HUES6 (cell line): Measurements from ENCODE around the gene OBSCN.

Source experiments
- H3K27ac ChIP-seq: 2 replicates; pipeline ENCODE4 v1.7.0; 2013; ENCODE audit warnings: low read depth, mild to moderate bottlenecking, low read length, inconsistent platforms
- H3K27me3 ChIP-seq: 2 replicates; pipeline ENCODE4 v1.6.1; 2013; ENCODE audit warnings: low read length; ENCODE audit not compliant: control insufficient read depth, insufficient read depth
- H3K36me3 ChIP-seq: 2 replicates; pipeline ENCODE4 v1.6.1; 2013; ENCODE audit warnings: low read length; ENCODE audit not compliant: control insufficient read depth, insufficient read depth
- H3K4me1 ChIP-seq: 2 replicates; pipeline ENCODE4 v1.6.1; 2013; ENCODE audit warnings: low read length; ENCODE audit not compliant: control insufficient read depth, insufficient read depth
- H3K4me3 ChIP-seq: 2 replicates; pipeline ENCODE4 v1.5.1; 2013; ENCODE audit warnings: low read depth, low read length
- H3K9ac ChIP-seq: one replicate; pipeline ENCODE4 v1.6.1; 2013; ENCODE audit warnings: mild to moderate bottlenecking, low read length
- H3K9me3 ChIP-seq: 2 replicates; pipeline ENCODE4 v1.6.1; 2013; ENCODE audit warnings: low read depth, low read length; ENCODE audit not compliant: control insufficient read depth, insufficient read depth

OBSCN gene

DNA sequence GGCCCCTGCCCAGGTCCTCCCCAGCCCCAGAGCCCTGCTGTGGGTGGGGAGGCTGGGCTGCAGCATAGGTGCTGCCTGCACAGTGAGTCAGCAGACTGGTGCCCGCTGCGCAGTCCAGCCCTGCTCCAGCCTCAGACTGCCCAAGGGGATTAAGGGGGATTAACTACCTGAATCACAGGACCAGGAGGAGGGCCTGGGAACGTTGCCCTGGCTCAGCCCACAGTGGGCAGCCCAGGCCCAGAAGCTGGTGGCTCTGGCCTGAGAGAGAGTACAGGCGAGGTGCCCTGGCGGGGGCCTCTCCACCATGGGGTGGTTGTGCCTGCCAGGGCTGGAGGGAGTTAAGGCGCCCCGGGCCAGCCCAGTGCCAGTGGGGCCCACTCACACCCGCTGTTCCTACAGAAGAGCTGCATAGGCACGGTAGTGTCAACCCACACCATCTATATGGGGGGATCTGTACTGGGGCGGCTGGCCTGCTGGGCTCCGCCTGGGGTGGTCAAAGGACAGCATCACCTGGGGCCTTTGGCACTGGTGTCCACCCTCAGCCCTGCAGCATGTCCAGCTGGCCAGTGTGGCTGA lies 2.3 kb downstream of the OBSCN start:
- Histone ChIP-seq H3K9me3 (no peaks in the 10 kb centered on the region), H3K4me1 (peaks cover 10% of the 10 kb centered on the region; the same call in 1 of the 2 replicates), H3K27me3 (peaks cover 16% of the 10 kb centered on the region), H3K27ac (no peak overlapping the region), H3K4me3 (no peak overlapping the region), H3K36me3 (peaks cover 5% of the 10 kb centered on the region; the same call in 1 of the 2 replicates), H3K9ac (no peak overlapping the region)

DNA sequence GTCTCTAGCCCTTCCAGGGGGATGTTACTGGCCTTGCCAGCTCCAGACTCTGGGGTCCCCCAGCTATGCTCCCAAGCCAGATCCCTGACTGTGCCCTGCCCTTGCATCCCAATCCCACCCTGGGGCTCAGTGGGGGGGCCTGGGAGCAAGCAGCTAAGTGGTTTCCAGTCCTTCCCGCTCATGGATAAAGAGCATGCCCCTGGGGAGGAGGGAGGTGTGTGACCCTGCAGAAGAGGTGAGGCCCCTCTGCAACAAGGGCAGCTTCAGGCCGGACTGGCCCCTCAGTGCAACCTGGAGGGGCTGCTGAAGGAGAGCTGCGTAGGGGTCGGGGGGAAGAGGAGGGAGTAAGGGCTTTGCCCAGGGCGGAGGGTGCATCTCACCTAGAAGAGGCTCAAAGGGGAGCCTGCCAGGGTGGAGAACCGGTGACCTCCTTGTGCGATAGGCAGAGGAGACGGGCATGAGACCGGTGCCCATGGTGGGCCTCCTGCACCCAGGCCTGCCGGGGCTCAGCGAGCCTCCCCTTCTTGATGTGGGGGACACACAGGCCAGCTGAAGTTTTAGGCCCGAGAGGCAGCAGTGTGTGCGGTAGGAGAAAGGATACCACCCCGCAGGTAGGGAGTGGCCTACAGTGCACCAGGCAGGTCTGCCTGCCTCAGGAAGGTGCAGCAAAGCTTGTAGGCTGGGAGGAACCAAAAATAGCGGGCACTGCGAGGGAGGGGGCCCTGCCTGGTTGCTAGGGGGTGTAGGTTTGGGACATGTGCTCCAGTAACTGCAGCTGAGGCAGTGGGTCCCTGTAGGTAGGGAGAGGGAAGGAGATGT lies 3.1 kb downstream of the OBSCN start:
- H3K27ac ChIP-seq, result no peak overlapping the region
- no peak overlapping the region for H3K9ac ChIP-seq
- peaks cover 14% of the 10 kb centered on the region for H3K27me3 ChIP-seq
- H3K4me3 ChIP-seq, result no peak overlapping the region
- peaks cover 10% of the 10 kb centered on the region; the same call in 1 of the 2 replicates for H3K4me1 ChIP-seq
- H3K36me3 ChIP-seq, result peaks cover 10% of the 10 kb centered on the region
- no peaks in the 10 kb centered on the region for H3K9me3 ChIP-seq

GRCh38 chr1:228211531-228212414 lies 3.9 kb downstream of the OBSCN start:
- H3K9me3 ChIP-seq, result no peaks in the 10 kb centered on the region
- no peak overlapping the region for H3K9ac ChIP-seq
- no peak overlapping the region for H3K27ac ChIP-seq
- H3K27me3 ChIP-seq, result peaks cover 11% of the 10 kb centered on the region
- peak overlapping the region; percentile 73; the same call in 1 of the 2 replicates for H3K4me3 ChIP-seq
- H3K4me1 ChIP-seq, result peaks cover 3% of the 10 kb centered on the region; the same call in 1 of the 2 replicates
- H3K36me3 ChIP-seq, result peaks cover 18% of the 10 kb centered on the region

GRCh38 chr1:228212415-228212965 lies 4.6 kb downstream of the OBSCN start:
- H3K27me3 ChIP-seq, result peaks cover 11% of the 10 kb centered on the region
- H3K9me3 ChIP-seq, result no peaks in the 10 kb centered on the region
- H3K4me1 ChIP-seq, result peaks cover 3% of the 10 kb centered on the region; the same call in 1 of the 2 replicates
- H3K27ac ChIP-seq, result no peak overlapping the region
- peaks cover 25% of the 10 kb centered on the region for H3K36me3 ChIP-seq
- peak overlapping the region; percentile 73 for H3K4me3 ChIP-seq
- peak overlapping the region; percentile 49 for H3K9ac ChIP-seq

DNA sequence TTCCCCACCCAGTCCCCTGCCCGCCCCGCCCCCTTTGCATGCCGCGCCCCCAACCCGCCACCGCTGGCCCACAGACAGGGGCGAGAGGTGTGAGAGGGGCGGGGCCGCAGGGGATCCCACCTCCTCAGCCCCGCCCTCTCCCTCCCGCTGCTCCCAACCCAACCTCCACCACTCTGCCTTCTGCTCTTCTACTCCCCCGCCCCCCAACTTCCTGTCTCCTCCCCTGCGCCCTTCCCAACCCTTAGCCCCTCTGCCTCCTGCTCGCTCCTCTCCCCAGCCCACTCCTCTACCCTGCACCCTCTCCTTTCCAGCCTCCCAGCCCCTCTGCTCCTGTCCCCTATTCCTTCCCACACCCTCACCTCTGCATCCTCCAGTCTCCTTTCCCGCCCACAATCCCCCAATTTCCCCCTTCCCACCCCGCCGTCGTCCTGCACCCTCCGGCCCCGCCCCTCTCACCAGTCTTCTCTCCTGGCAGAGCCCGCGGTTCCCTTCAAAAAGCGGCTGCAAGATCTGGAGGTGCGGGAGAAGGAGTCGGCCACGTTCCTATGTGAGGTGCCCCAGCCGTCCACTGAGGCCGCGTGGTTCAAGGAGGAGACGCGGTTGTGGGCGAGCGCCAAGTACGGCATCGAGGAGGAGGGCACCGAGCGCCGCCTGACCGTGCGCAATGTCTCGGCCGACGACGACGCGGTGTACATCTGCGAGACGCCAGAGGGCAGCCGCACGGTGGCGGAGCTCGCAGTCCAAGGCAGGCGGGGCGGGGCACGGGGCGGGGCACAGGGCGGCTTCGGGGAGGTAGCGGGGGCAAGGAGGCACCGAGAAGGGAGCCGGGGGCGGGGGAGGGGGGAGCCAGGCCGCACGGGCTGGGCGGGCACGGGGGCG lies 5.4 kb downstream of the OBSCN start:
- H3K4me3 ChIP-seq, result peak overlapping the region; percentile 79
- H3K27me3 ChIP-seq, result peaks cover 11% of the 10 kb centered on the region
- peaks cover 32% of the 10 kb centered on the region for H3K36me3 ChIP-seq
- H3K27ac ChIP-seq, result no peak overlapping the region
- peaks cover 3% of the 10 kb centered on the region; the same call in 1 of the 2 replicates for H3K4me1 ChIP-seq
- no peaks in the 10 kb centered on the region for H3K9me3 ChIP-seq
- H3K9ac ChIP-seq, result peak overlapping the region; percentile 54

- Histone ChIP-seq H3K27me3 (peaks cover 11% of the 10 kb centered on the region; the same call in 1 of the 2 replicates), H3K9ac (peak overlapping the region; percentile 71), H3K4me3 (peak overlapping the region; percentile 79), H3K27ac (no peak overlapping the region), H3K9me3 (no peaks in the 10 kb centered on the region), H3K36me3 (peaks cover 41% of the 10 kb centered on the region), H3K4me1 (peaks cover 3% of the 10 kb centered on the region; the same call in 1 of the 2 replicates)
Measured at GRCh38 chr1:228213917-228214808, 6.3 kb downstream of the OBSCN start.

- Histone ChIP-seq H3K27me3 (peaks cover 11% of the 10 kb centered on the region; the same call in 1 of the 2 replicates), H3K4me3 (peak overlapping the region; percentile 79; the same call in 1 of the 2 replicates), H3K9ac (no peak overlapping the region), H3K27ac (no peak overlapping the region), H3K4me1 (peaks cover 3% of the 10 kb centered on the region; the same call in 1 of the 2 replicates), H3K9me3 (no peaks in the 10 kb centered on the region), H3K36me3 (peaks cover 50% of the 10 kb centered on the region)
Measured at GRCh38 chr1:228214921-228215662, 7.2 kb downstream of the OBSCN start.

DNA sequence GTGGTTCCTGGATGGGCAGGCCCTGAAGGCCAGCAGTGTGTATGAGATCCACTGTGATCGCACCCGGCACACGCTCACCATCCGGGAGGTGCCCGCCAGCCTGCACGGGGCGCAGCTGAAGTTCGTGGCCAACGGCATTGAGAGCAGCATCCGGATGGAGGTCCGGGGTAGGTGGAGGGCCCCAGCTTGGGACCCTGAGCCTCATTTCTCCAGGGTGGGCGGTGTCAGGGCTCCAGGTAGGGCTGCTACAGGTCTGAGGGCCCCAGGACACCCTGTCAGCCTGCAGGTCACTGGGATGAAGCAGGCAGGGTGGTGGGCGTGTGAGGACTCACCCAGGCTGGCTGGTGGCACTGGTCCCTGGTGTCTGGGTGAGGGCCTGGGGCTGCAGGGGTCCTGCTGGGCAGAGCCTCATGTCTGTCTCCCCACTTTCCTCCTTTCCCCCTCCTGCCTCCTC lies 7.8 kb downstream of the OBSCN start:
- H3K4me3 ChIP-seq, result no peak overlapping the region
- no peak overlapping the region for H3K27ac ChIP-seq
- H3K9ac ChIP-seq, result no peak overlapping the region
- peaks cover 11% of the 10 kb centered on the region; the same call in 1 of the 2 replicates for H3K27me3 ChIP-seq
- no peaks in the 10 kb centered on the region for H3K9me3 ChIP-seq
- peaks cover 56% of the 10 kb centered on the region for H3K36me3 ChIP-seq
- H3K4me1 ChIP-seq, result peaks cover 3% of the 10 kb centered on the region; the same call in 1 of the 2 replicates
